ENCODE data around the gene CROCC2.

Gene CROCC2

DNA sequence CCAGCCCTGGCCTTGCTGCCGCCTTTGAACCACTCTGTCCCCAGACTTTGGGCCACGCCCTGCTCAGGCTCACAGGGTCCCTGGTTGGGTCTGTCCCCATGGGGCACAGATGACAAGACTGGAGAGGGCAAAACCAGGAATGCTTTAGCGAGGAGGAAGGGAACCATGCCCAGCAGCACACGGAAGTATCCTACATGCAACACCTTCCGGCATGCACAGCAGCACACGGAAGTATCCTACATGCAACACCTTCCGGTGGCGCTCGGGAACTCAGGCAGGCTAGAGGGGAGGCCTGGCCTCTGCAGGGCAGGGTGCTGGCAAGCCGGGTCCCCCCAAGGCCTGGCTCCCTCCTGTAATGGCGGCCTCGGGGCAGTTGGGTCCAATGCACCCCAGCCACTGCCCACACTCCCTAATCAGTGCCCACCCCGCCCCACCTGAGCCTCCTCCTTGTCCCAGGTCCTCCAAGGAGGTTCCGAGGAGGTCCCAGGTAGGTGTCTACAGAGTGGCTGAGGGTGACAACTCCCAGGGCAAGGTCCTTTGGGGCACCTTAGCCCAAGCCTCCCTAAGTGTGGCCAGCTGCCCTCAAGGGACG is 58.7 kb downstream of the CROCC2 start:
- H3K4me3 ChIP-seq (ENCODE audit: low read depth, low read length), result no peak overlapping the region
- DNase-seq (ENCODE audit: low read depth), result no peak
- no peak for TF ChIP-seq CTCF (IDR thresholded peaks at IDR 0.05; ENCODE audit: insufficient read depth, low read depth, low read length, missing control alignments)

DNA sequence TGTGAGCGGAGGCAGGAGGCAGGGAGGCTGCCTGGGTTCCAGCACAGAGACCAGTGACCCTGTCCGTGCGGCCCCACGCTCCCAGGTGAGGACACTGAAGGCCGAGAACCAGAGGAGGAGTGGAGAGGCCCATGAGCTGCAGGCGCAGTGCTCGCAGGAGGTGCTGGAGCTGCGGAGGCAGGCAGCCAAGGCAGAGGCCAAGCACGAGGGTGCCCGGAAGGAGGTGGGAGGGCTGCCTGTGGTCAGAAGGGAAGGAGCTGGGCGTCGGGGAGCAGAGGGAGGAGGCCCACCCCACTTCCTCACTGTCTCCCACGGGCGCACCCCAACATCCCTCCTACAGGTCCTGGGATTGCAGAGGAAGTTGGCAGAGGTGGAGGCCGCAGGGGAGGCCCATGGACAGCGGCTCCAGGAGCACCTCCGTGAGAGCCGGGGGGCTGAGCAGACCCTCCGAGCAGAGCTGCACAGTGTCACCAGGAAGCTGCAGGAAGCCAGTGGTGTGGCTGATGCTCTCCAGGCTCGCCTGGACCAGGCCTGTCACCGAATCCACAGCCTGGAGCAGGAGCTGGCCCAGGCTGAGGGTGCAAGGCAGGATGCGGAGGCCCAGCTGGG is 59.3 kb downstream of the CROCC2 start:
- no peak for TF ChIP-seq CTCF (IDR thresholded peaks at IDR 0.05; ENCODE audit: insufficient read depth, low read depth, low read length, missing control alignments)
- no peak for DNase-seq (ENCODE audit: low read depth)
- H3K4me3 ChIP-seq (ENCODE audit: low read depth, low read length), result no peak overlapping the region

GRCh38 chr2:240965905-240966456 is 59.8 kb downstream of the CROCC2 start:
- no peak for DNase-seq (ENCODE audit: low read depth)
- H3K4me3 ChIP-seq (ENCODE audit: low read depth, low read length), result no peak overlapping the region
- no peak for TF ChIP-seq CTCF (IDR thresholded peaks at IDR 0.05; ENCODE audit: insufficient read depth, low read depth, low read length, missing control alignments)

GRCh38 chr2:240966457-240966905 is 60.3 kb downstream of the CROCC2 start:
- no peak for TF ChIP-seq CTCF (IDR thresholded peaks at IDR 0.05; ENCODE audit: insufficient read depth, low read depth, low read length, missing control alignments)
- H3K4me3 ChIP-seq (ENCODE audit: low read depth, low read length), result no peak overlapping the region
- DNase-seq (ENCODE audit: low read depth), result no peak

DNA sequence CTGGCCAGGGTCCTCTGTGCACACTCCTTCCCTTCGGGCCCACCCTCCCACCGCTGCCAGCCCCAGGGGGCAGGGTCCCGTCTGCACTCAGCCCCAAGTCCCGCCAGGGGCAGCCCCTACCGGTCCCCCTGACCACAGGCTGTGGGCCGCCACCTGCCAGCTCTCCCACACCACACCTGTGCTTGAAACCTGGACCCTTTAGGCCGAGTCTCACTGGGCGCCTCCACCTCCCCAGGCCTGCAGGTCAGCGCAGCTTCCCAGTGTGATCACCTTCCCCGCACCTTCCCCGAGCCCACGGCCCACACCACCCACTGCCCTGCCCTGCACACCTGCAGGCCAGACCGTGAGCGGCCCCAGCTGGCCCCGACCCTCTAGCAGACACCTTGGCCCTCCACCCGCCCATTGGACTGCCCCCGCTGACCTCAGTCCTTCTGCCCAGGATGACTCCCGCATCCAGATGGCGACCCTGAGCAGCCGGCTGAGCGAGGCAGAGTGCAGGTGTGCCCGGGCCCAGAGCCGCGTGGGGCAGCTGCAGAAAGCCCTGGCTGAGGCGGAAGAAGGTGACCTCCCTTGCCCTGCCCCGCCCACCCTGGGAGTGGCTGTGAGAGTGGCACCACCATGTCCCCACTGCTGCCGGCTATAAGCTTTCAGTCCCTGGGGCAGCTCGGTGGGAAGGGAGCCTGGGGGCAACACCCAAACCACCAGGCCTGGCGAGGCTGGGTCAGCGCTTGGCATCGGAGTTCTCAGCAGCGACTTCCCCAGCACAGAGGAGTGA is 61.0 kb downstream of the CROCC2 start:
- H3K4me3 ChIP-seq (ENCODE audit: low read depth, low read length), result no peak overlapping the region
- DNase-seq (ENCODE audit: low read depth), result no peak
- TF ChIP-seq CTCF (IDR thresholded peaks at IDR 0.05; ENCODE audit: insufficient read depth, low read depth, low read length, missing control alignments), result no peak

DNA sequence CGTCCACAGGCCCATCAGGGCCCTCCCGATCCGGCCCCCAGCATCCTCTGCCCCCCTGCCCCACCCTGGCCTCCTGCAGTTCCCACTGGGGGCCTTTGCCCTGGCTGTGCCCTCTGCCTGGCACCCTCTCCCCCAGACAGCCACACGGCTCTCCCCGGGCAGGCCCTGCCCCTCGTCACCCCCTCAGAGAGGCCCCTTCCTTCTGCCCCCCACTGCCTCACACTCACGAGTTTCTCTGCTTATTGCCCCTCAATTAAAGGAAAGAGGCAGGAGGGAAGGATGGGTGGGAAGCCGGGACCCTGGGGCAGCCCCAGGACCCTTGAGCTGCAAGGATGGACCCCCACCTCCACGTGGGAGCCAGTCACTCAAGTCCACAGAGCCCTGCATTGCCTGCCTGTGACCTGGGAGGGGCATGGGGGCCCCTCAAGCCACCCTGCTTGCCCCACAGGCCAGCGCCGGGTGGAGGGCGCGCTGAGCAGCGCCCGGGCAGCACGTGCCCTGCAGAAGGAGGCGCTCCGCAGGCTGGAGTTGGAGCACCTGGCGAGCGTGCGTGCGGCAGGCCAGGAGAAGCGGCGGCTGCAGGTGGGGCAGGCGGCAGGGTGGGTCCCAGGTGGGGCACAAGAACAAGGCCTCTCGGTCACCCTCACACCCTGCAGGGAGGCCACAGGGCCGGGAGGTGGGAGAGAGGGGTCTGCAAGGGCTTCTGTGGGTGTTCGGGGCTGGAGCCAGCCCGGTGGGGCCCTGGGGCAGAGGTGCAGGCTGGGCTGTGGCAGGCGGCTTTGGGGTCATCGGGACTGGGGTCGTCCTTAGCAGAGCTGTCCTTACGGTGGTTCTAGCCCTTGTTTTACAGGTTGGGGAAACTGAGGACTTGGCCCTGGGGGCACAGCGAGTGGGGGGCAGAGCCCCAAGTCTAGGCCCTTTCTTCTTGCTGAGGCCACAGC is 61.8 kb downstream of the CROCC2 start:
- DNase-seq (ENCODE audit: low read depth), result no peak
- no peak overlapping the region for H3K4me3 ChIP-seq (ENCODE audit: low read depth, low read length)
- TF ChIP-seq CTCF (IDR thresholded peaks at IDR 0.05; ENCODE audit: insufficient read depth, low read depth, low read length, missing control alignments), result no peak

All from GM12865 (cell line).